ENCODE results near the gene UBL5. TPM values are rescaled to one million over a fixed set of nuclear protein-coding genes. Genes with fewer than 3 reads are reported as not detected.

The UBL5 gene
- polyA plus RNA-seq, 1 of the 3 experiments (the other 2 are of a cell fraction) = 2,602 TPM

DNA sequence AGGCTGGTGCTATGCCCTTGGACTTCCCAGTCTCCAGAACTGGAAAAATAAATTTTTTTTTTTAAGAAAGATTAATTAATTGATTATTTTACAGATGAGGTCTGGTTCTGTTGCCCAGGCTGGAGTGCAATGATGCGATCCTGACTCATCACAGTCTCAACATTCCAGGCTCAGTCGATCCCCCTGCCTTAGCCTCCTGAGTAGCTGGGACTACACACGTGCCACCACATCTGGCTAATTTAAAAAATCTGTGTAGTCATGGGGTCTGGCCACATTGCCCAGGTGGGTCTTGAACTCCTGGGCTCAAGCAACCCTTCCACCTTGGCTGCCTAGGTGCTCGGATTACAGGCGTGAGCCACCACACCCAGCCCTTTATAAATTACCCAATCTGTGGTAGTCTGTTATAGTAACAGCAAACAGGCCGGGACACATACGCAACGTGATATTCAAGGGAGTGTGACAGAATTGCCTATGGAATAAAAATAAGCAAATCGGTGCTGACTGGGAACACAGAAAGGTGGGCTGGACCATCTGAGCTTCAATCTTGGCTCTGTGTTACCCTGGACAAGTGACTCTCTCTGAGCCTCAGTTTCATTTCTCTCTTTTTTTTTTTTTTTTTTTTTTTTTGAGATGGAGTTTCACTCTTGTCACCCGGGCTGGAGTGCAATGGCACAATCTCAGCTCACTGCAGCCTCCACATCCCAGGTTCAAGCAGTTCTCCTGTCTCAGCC lies 50.2 kb downstream of the UBL5 start:
- no peaks in the 10 kb centered on the region for H3K36me3 ChIP-seq (replicated peaks in 1 of 2; ENCODE audit: control insufficient read depth in 1 of 2, insufficient read depth in 2 of 2, low read length in 1 of 2)
- H3K9ac ChIP-seq = no peak overlapping the region
- POLR2A ChIA-PET = no interaction called here
- no peaks in the 10 kb centered on the region for H3K4me1 ChIP-seq (ENCODE audit: control insufficient read depth in 1 of 2, insufficient read depth in 2 of 2, low read depth in 1 of 2, low read length in 1 of 2)
- CTCF ChIA-PET = interaction anchor here (0.6 to 1.0 kb wide), 2 partner anchors 150 to 499 kb away, joined by 3 read pairs; no protein-coding TSS in a partner anchor
- no peak overlapping the region for H3K27ac ChIP-seq (ENCODE audit: low read depth in 2 of 2, low read length in 1 of 2)
- H3K9me2 ChIP-seq = no peaks in the 10 kb centered on the region
- no peaks in the 10 kb centered on the region for H3K9me3 ChIP-seq
- H3K79me2 ChIP-seq (ENCODE audit: insufficient read depth) = no peaks in the 10 kb centered on the region
- no peaks in the 10 kb centered on the region for H3F3A ChIP-seq (replicated peaks; ENCODE audit: insufficient read depth)
- no peak overlapping the region for H3K4me2 ChIP-seq
- H3K4me3 ChIP-seq (ENCODE audit: low read depth in 2 of 2, low read length in 1 of 2) = no peak overlapping the region
- no peaks in the 10 kb centered on the region for H3K27me3 ChIP-seq (ENCODE audit: insufficient read depth)
- 65% methylated on average over 10 of the region's 10 CpGs for WGBS (ENCODE audit: low lambda C conversion rate)
- no peak overlapping the region for H2AFZ ChIP-seq (ENCODE audit: low read depth)
- no peaks in the 10 kb centered on the region for H4K20me1 ChIP-seq (ENCODE audit: insufficient read depth)
- no peak for DNase-seq
- TF ChIP-seq RFX5 (IDR thresholded peaks at IDR 0.05; ENCODE audit: low read length) = no peak
- TF ChIP-seq, protein P1, sequence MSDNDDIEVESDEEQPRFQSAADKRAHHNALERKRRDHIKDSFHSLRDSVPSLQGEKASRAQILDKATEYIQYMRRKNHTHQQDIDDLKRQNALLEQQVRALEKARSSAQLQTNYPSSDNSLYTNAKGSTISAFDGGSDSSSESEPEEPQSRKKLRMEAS (IDR thresholded peaks at IDR 0.05; ENCODE audit: low read depth) = no peak
- no peak for TF ChIP-seq RAD21 (IDR thresholded peaks at IDR 0.05; ENCODE audit: low read length)
- peak; percentile 58 for TF ChIP-seq TCF12 (IDR thresholded peaks at IDR 0.05)

DNA sequence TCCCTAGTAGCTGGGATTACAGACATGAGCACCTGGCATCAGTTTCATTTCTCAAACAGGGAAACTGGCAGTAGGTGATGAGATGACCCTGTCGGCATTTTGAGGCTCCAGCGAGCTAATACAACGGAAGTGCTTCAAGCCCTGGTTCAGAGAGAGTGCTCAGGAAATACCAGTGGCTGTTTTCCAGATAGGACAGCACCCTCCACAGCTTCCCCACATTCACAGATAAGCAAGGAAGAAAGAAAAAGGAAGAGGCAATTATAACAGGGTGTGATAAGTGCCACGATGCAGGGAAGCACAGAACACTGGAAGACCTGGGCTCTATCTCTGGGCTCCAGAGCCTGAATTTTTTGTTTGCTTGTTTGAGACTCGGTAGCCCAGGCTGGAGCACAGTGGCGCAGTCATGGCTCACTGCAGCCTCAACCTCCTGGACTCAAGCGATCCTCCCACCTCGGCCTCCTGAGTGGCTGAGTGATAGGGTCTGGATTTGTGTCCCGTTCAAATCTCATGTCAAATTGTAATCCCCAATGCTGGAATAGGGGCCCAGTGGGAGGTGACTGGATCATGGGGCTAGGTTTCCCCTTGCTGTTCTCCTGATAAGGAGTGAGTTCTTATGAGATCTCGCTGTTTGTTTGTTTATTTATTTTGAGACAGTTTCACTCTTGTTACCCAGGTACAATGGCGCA lies 50.9 kb downstream of the UBL5 start:
- no peak overlapping the region for H3K27ac ChIP-seq (ENCODE audit: low read depth in 2 of 2, low read length in 1 of 2)
- H2AFZ ChIP-seq (ENCODE audit: low read depth) = no peak overlapping the region
- POLR2A ChIA-PET = no interaction called here
- H3K9me2 ChIP-seq = no peaks in the 10 kb centered on the region
- WGBS (ENCODE audit: low lambda C conversion rate) = 79% methylated on average over 9 of the region's 11 CpGs
- H3K9me3 ChIP-seq = no peaks in the 10 kb centered on the region
- no peaks in the 10 kb centered on the region for H3K79me2 ChIP-seq (ENCODE audit: insufficient read depth)
- no peaks in the 10 kb centered on the region; a peak in 1 of 4 replicates for H3K4me1 ChIP-seq (ENCODE audit: control insufficient read depth in 1 of 2, insufficient read depth in 2 of 2, low read depth in 1 of 2, low read length in 1 of 2)
- no peak for TF ChIP-seq JUND (IDR thresholded peaks at IDR 0.05)
- TF ChIP-seq POLR2AphosphoS5 (IDR thresholded peaks at IDR 0.05; ENCODE audit: low read depth, low read length) = no peak
- TF ChIP-seq TEAD4 (IDR thresholded peaks at IDR 0.05; ENCODE audit: borderline replicate concordance, insufficient read depth) = no peak
- no peak for TF ChIP-seq RCOR1 (IDR thresholded peaks at IDR 0.05; ENCODE audit: low read length)
- no peak for TF ChIP-seq GATA2 (CRISPR knock-in tag; IDR thresholded peaks at IDR 0.05)
- no peak for TF ChIP-seq FOSL2 (IDR thresholded peaks at IDR 0.05; ENCODE audit: borderline replicate concordance, low read depth)
- TF ChIP-seq, protein P2, sequence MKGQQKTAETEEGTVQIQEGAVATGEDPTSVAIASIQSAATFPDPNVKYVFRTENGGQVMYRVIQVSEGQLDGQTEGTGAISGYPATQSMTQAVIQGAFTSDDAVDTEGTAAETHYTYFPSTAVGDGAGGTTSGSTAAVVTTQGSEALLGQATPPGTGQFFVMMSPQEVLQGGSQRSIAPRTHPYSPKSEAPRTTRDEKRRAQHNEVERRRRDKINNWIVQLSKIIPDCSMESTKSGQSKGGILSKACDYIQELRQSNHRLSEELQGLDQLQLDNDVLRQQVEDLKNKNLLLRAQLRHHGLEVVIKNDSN (IDR thresholded peaks at IDR 0.05; ENCODE audit: borderline replicate concordance, low read depth) = no peak
- TF ChIP-seq MXI1 (IDR thresholded peaks at IDR 0.05; ENCODE audit: low read depth, low read length) = no peak
- no peak for TF ChIP-seq EP300 (IDR thresholded peaks at IDR 0.05; ENCODE audit: borderline replicate concordance in 1 of 2, low read depth in 1 of 2, low read length in 1 of 2)
- TF ChIP-seq, protein P3, sequence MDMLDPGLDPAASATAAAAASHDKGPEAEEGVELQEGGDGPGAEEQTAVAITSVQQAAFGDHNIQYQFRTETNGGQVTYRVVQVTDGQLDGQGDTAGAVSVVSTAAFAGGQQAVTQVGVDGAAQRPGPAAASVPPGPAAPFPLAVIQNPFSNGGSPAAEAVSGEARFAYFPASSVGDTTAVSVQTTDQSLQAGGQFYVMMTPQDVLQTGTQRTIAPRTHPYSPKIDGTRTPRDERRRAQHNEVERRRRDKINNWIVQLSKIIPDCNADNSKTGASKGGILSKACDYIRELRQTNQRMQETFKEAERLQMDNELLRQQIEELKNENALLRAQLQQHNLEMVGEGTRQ (IDR thresholded peaks at IDR 0.05; ENCODE audit: borderline replicate concordance, low read depth, low read length) = no peak
- H4K20me1 ChIP-seq (ENCODE audit: insufficient read depth) = no peaks in the 10 kb centered on the region
- CTCF ChIA-PET = interaction anchor here (0.6 to 1.0 kb wide), 2 partner anchors 149 to 500 kb away, joined by 3 read pairs; no protein-coding TSS in a partner anchor
- H3K4me2 ChIP-seq = no peak overlapping the region
- DNase-seq = no peak
- no peak overlapping the region for H3K4me3 ChIP-seq (ENCODE audit: low read depth in 2 of 2, low read length in 1 of 2)
- H3K9ac ChIP-seq = no peak overlapping the region
- H3F3A ChIP-seq (replicated peaks; ENCODE audit: insufficient read depth) = no peaks in the 10 kb centered on the region
- no peaks in the 10 kb centered on the region for H3K36me3 ChIP-seq (replicated peaks in 1 of 2; ENCODE audit: control insufficient read depth in 1 of 2, insufficient read depth in 2 of 2, low read length in 1 of 2)
- H3K27me3 ChIP-seq (ENCODE audit: insufficient read depth) = no peaks in the 10 kb centered on the region

Small RNA genes lying within 50 kb of the gene (small RNA-seq; reads per million reads assigned to genes)
- gene RF00156 = 0 reads per million in 7 experiments

Other genes with a start within 250 kb of the UBL5 start
- gene ZNF121, start 243.4 kb upstream of the UBL5 start, polyA plus RNA-seq (2012; rRNA removed) = 1.8 and 2.8 TPM in 2 replicates
- gene ZNF561, start 206.7 kb upstream of the UBL5 start, polyA plus RNA-seq (2012; rRNA removed) = 18.0 and 28.1 TPM in 2 replicates
- gene ZNF562, start 152.8 kb upstream of the UBL5 start, polyA plus RNA-seq (2012; rRNA removed) = 3.1 and 4.7 TPM in 2 replicates
- 6.7 and 7.5 TPM in 2 replicates for gene ZNF846, start 59.2 kb upstream of the UBL5 start, polyA plus RNA-seq (2012; rRNA removed)
- 27.1 and 30.5 TPM in 2 replicates for gene FBXL12, start 8.8 kb upstream of the UBL5 start, polyA plus RNA-seq (2012; rRNA removed)
- 148 and 152 TPM in 2 replicates for gene PIN1, start 7.4 kb downstream of the UBL5 start, polyA plus RNA-seq (2012; rRNA removed)
- 8.2 and 10.7 TPM in 2 replicates for gene OLFM2, start 108.6 kb downstream of the UBL5 start, polyA plus RNA-seq (2012; rRNA removed)
- gene COL5A3, start 182.6 kb downstream of the UBL5 start, polyA plus RNA-seq (2012; rRNA removed) = under 0.01 and 0.02 TPM in 2 replicates
- 0.03 TPM in 1 of 2 replicates, not detected in the other for gene RDH8, start 185.6 kb downstream of the UBL5 start, polyA plus RNA-seq (2012; rRNA removed)